Amniotic epithelial cell (primary cell): ENCODE data around the gene PABPN1.
A peak's percentile ranks its signal among the peaks of the same experiment; 100 is the strongest.

Source experiments
- DNase-seq: peaks from one replicate; pipeline ENCODE4 v3.0.0-alpha.2; 2010; ENCODE audit warnings: low read depth

The PABPN1 gene

GRCh38 chr14:23358042-23358441 lies 36.8 kb downstream of the PABPN1 start:
- no peak for DNase-seq

DNA sequence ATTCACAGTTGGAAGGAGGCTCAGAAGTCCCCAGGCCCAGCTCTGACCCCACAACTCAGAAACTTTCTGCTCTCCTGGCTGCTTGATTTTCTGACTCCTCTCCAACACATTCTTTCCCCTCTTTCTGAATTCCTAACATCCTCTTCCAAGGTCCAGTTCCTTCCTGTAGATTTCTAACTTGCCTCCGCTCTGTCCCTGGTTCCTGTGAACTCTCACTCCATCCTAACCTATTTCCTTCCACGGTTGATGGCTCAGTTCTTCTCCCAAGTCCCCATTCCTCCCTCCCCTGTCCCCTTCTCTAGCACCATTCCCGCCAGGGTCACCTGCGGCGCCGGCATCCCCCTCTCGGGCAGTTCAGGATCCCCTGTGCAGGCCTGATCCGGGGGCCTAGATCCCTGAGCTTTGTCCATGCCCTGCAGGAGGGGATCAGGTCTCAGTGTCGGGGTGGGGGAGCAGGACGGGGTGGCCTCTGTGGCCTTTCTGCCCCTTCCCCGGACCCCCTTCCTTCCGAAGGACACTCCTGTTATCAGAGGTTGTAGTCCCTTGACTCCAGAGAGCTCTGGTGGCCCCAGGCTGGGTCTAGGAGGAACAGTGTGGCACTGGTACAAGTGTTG lies 37.4 kb downstream of the PABPN1 start:
- DNase-seq = no peak

GRCh38 chr14:23359167-23359626 lies 37.9 kb downstream of the PABPN1 start:
- no peak for DNase-seq

DNA sequence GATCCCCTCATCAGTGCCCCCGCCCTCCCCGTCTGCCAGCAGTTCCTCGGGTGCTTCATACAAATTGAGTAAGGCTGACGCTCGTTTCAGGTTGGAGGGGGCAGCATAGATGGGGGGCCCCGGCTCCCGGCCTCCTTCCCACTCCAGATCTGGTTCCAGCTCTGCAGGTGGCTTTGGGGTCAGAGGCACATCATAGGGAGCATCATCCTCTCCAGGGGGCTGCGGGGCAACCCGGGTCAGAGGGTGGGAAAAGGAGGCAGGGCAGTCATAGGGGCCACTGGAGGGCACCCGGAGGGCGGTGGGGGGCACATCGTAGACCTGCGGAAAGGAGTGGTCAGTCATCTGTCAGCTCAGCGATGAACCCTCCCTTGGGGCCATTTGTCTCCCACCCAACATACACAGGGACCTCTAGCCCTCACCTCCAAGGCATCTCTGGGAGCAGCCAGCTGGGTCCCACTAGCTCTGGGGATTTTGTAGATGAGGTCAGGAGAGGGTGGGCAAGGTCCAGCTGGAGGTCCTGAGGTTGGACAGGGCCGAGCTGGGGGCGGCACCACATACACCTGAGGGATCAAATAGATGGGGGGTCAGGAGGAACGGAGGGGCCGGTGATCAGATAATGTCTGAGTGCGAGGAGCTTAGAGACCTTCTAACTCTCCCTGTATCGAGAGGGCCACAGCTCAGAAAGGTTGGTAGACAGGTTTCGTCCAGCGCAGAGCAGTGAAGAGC lies 38.6 kb downstream of the PABPN1 start:
- no peak for DNase-seq

- no peak for DNase-seq
Observed at GRCh38 chr14:23360496-23360895, 39.2 kb downstream of the PABPN1 start.

GRCh38 chr14:23361320-23361719 lies 40.1 kb downstream of the PABPN1 start:
- peak; percentile 15 for DNase-seq

DNA sequence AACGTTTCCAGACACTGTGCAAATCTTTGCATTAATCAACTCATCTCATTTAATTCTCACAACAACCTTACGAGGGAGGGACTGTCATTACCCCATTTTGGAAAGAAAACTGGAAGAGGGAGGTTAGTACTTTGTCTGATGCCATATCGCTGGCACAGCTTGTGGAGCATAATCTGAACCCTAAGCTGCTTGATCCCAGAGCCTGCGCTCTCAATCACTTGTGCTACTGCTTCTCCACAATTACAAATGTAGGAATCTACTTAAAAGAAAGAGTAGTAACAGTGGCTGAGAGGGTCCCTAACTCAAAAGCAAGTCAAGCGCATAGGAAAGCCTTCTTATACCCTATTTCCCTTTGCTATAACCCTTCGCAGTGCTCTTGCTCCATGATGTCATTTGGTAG lies 40.5 kb downstream of the PABPN1 start:
- no peak for DNase-seq

GRCh38 chr14:23362200-23362599 lies 40.9 kb downstream of the PABPN1 start:
- no peak for DNase-seq

DNA sequence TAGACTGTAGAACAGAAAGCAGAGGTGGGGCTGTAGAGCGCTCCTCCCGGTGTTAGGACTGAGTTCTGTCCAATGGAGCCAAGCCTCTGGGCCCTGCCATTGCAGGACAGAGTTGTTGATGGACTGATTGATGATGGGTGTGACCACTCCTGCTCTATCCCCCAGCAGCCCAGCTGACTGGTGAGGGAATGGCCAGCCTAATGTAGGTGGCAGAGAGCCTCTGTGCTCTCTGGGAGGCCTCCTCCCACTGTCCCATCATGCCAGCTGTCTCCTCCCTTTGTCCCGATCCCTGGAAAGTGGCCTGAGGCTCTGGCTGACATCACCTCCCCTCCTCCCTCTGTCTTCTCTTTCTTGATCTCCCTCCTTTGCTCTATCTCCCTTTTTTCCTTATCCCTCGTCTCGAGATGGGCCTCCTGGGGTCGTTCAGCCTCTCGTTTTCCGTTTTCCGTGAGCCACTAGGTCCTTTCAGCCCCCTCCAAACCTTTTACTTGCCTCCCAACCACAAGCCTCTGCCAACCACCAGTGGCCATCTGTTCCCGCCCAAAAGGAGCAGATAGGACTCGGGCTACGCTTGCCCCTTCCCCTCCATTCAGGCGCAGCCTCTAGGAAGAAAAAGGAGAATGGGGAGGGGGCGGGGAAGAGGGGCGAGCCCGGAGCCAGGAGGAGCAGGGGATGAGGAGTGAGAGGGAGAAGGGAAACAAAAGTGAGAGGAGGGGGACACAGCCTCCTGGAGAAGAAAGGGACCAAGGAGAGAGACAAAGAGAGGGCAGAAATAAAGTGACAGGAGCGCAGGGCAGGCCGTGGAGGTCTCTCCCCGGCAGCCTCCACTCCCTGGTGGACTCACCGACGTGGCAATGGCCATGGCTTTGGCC lies 43.1 kb downstream of the PABPN1 start:
- no peak for DNase-seq

DNA sequence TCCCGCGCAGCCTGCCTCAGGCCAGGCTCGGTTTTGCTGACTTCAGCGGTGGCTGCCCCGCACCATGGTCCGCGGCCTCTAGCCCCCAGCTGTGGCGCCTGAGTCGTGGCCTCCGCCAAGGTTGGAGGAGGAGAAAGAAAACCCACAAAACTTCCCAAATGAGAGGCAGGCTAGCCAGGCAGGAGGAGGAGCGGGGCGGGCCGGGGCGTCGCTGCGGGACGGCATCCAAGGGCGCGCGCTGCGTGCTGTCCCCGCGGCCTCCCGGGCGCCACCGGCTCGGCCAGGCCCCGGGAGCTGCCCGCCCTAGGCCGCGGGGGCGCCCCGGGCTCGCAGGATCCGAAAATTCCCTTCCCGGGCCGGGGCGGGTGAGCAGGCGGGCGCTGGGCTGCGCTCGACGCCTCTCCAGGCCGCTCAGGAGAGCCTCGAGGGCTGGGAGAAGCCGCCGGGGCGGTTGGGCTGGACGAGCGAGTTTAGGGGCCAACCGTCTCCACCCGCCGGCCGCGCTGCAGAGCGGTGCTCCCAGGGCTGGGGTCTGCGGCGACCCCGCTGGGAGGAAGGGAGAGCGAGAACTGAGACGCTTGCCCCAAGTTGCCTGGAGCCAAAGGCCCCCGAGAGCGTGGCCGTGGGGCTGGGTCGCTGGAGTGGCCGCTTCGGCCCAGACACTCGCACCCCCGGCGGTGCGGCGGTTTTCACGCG lies 43.9 kb downstream of the PABPN1 start, which contains the start of gene EFS:
TSS of gene EFS (minus strand) at position 137 of the 696 bp plus-strand sequence. CDS start 147 bp downstream, outside the sequence.
- no peak for DNase-seq

GRCh38 chr14:23365732-23366425 lies 44.6 kb downstream of the PABPN1 start:
- DNase-seq = peak; percentile 35

DNA sequence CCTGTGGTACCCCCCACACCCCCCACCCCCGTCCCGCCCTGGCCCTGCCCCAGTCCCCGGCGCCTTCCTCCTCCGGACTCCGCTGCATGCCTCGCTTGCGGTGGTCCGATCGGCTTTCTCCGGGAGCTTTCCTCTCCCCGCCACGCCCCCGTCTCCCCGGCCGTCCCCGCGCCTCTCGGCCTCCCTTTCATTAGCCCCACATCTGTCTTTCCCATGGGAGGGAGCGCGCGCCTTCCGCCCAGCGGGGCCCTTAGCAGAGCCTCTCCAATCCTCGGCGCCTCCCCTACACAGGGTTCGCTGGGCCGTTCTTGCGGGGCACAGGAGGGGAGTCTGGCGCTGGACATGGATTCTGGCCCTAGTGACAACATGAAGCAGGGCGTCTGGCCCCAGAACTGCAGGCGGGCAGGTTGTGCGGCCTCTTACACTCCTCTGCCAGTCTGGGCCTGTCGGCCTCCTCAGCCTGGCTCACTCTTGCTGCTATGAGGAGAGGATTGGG lies 45.2 kb downstream of the PABPN1 start:
- peak; percentile 14 for DNase-seq

- DNase-seq = no peak
Observed at GRCh38 chr14:23370221-23370620, 49.0 kb downstream of the PABPN1 start.

DNA sequence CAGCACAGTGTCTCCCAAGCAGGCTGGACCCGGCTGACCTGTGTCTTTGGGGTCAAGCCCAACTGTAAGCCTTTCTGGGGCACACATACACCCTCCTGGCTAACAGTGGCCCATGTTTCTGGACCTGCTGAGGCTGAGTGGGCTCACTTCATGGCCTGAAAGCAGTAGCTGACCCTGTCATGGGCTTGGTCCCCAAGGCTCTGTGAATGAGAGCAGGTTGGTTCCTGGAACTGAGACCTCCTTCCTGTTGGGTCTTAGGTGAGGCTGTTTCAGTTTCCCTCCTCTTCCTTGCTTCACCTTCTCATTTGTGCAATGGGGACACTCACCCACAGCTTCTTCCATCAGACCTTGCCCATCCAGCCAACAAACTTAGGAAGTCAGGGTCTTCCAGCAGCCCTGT lies 50.6 kb downstream of the PABPN1 start:
- DNase-seq = no peak

DNA sequence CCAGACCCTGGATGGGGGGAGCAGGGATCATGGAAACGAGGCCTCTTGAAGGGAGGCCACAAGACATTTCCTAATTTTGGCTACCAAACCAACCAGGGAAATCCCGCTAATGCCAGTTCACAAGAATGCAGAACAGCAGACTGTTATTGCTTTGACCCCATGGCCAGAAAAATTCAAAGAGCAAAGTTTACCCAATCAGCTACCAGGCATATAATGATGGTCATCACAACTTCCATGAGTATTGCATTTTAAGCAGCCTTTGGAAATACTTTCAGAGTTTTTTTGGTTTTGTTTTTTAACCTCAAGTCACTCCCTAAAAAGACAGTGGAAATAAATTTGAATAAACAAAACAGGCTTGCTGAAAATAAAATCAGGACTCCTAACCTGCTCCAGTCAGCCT lies 51.3 kb downstream of the PABPN1 start, which contains the start of gene IL25:
TSS of gene IL25 (plus strand) at position 301 of the 400 bp plus-strand sequence.
- no peak for DNase-seq

DNA sequence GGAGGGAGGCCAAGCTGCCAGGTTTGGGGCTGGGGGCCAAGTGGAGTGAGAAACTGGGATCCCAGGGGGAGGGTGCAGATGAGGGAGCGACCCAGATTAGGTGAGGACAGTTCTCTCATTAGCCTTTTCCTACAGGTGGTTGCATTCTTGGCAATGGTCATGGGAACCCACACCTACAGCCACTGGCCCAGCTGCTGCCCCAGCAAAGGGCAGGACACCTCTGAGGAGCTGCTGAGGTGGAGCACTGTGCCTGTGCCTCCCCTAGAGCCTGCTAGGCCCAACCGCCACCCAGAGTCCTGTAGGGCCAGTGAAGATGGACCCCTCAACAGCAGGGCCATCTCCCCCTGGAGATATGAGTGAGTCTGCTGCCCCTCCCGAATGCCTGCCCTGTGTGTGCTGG lies 51.8 kb downstream of the PABPN1 start:
- no peak for DNase-seq
